Keratinocyte (primary cell): ENCODE data around the gene ODAD4. TPM values are rescaled to one million over a fixed set of nuclear protein-coding genes. Genes with fewer than 3 reads are reported as not detected.

Experiments
- DNase-seq: peaks from one replicate; pipeline ENCODE4 v3.0.0-alpha.2; 2011; ENCODE audit warnings: low read depth, missing footprints, low spot score
- FAIRE-seq: peaks from 2 replicates; lab custom pipeline; 2011; peaks lifted over from hg19 to GRCh38; lab: Jason Lieb, UNC
- H2AFZ ChIP-seq: 2 replicates; pipeline ENCODE4 v1.6.0; 2012; ENCODE audit warnings: low read length, control low read depth, inconsistent platforms; ENCODE audit not compliant: control insufficient read depth
- H3K27ac ChIP-seq: 2 replicates; pipeline ENCODE4 v1.5.1; 2011; ENCODE audit warnings: low read length; ENCODE audit not compliant: control insufficient read depth, insufficient read depth
- H3K27me3 ChIP-seq: 3 replicates; pipeline ENCODE4 v1.6.0; 2011; ENCODE audit warnings: low read length; ENCODE audit not compliant: control insufficient read depth, insufficient read depth; ENCODE audit errors: extremely low read depth
- H3K36me3 ChIP-seq, 2 experiments: 2 replicates in 1 of 2; 3 replicates in 1 of 2; pipeline ENCODE4 v1.5.1; 2011; ENCODE audit warnings: low read length in 2 of 2, mild to moderate bottlenecking in 1 of 2; ENCODE audit not compliant: control insufficient read depth in 2 of 2, insufficient read depth in 2 of 2; ENCODE audit errors: extremely low read depth in 1 of 2
- H3K4me1 ChIP-seq: 3 replicates; pipeline ENCODE4 v1.5.1; 2011; ENCODE audit warnings: low read length; ENCODE audit not compliant: control insufficient read depth, insufficient read depth; ENCODE audit errors: extremely low read depth
- H3K4me2 ChIP-seq: 3 replicates; pipeline ENCODE4 v1.6.0; 2011; ENCODE audit warnings: low read depth, low read length; ENCODE audit not compliant: control insufficient read depth, insufficient read depth; ENCODE audit errors: extremely low read depth
- H3K4me3 ChIP-seq, 3 experiments: fragments of 200-600 bp in 1 of 3; sonication (generic) in 1 of 3; 2 replicates in 2 of 3; 3 replicates in 1 of 3; pipeline ENCODE4 v1.5.1; 2011 to 2016; ENCODE audit warnings: low read length in 3 of 3, mild to moderate bottlenecking in 3 of 3, control low read depth in 2 of 3, inconsistent platforms in 1 of 3, low read depth in 1 of 3, mixed read lengths in 1 of 3, mixed run types in 1 of 3, moderate library complexity in 1 of 3; ENCODE audit not compliant: control insufficient read depth in 2 of 3, insufficient read depth in 2 of 3; ENCODE audit errors: extremely low read depth in 1 of 3
- H3K79me2 ChIP-seq: 2 replicates; pipeline ENCODE4 v1.6.0; 2012; ENCODE audit warnings: low read length; ENCODE audit not compliant: control insufficient read depth, insufficient read depth
- H3K9ac ChIP-seq: 3 replicates; pipeline ENCODE4 v1.6.0; 2011; ENCODE audit warnings: low read length; ENCODE audit not compliant: control insufficient read depth, insufficient read depth; ENCODE audit errors: extremely low read depth
- H3K9me1 ChIP-seq: 3 replicates; pipeline ENCODE4 v1.6.0; 2011; ENCODE audit warnings: low read length; ENCODE audit not compliant: control insufficient read depth, insufficient read depth; ENCODE audit errors: extremely low read depth
- H3K9me3 ChIP-seq: 2 replicates; pipeline ENCODE4 v1.5.1; 2012; ENCODE audit warnings: low read depth, low read length; ENCODE audit not compliant: control insufficient read depth
- H4K20me1 ChIP-seq: 3 replicates; pipeline ENCODE4 v1.6.0; 2011; ENCODE audit warnings: low read length; ENCODE audit not compliant: control insufficient read depth, insufficient read depth; ENCODE audit errors: extremely low read depth
- EZH2 ChIP-seq: IDR thresholded peaks from one replicate; pipeline ENCODE4 v1.6.1; 2012; ENCODE audit warnings: inconsistent platforms, mild to moderate bottlenecking, low read length, moderate library complexity
- dilution Hi-C: fragments of 300-500 bp; cut with MboI; formaldehyde crosslinking; loops from one replicate; pipeline ENCODE4 v1.7.0; 2020; ENCODE audit warnings: low sequenced_read_pairs; ENCODE audit not compliant: extremely low pct_ligation_motif_present
- polyA plus RNA-seq, 5 experiments: library from polyadenylated mRNA; depleted of rRNA in 3 of 5; stranded (reverse) in 3 of 5; stranded (forward) in 1 of 5; unstranded in 1 of 5; fragments of >200 nt; gene quantifications; 1 replicate in 1 of 5; 2 replicates in 3 of 5; 3 replicates in 1 of 5; pipeline versions ENCODE4 v1.2.1 to v1.2.3, GENCODE V29; 2011 to 2012; ENCODE audit warnings: missing spikeins in 2 of 5, low read depth in 1 of 5, low replicate concordance in 1 of 5
- TF ChIP-seq, protein P1 (sequence below), 3 experiments: IDR thresholded peaks in 1 of 3; conservative IDR thresholded peaks in 1 of 3; optimal IDR thresholded peaks in 1 of 3; 2 replicates in 2 of 3; 3 replicates in 1 of 3; pipeline versions ENCODE3 to v1.5.1; 2011; ENCODE audit warnings: low read length in 3 of 3, mild to moderate bottlenecking in 3 of 3, moderate library complexity in 2 of 3, control low read depth in 1 of 3, inconsistent platforms in 1 of 3; ENCODE audit not compliant: insufficient read depth in 2 of 3; ENCODE audit errors: extremely low read depth in 1 of 3

The ODAD4 gene
- polyA plus RNA-seq, 1 donor (not counting 4 experiments of a cell fraction or from before 2014, with no cell fraction given) = 0.20 TPM

DNA sequence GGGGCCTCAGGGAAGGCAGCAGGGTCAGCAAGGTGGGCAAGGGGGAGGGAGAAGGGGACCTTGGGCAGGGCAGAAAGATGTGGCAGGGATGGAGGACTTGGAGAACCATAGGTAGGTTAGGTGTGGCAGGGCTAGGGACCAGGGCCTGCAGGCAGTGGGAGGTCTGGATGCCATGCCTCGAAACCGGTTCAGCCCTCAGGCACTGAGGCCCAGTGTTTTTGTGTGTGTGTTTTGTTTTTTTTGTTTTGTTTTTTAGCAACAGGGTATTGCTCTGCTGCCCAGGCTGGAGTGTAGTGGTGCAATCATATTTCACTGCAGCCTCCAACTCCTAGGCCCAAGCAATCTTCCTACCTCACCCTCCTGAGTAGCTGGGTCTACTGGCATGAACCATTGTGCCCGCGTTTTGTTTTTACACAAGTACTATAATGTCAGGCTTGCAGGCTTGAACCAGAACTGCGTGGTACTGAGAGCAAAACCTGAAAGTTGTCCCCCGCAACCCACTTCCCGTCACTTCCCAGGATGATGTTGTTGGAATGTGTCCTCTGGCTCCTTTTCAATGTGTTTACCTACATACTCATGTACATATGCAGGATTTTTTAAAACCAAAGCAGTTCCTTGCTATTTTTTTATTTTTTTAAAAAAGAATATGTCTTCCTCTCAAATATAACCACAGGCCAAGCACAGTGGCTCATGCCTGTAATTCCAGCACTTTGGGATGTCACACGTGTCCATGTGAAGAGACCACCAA lies 12.4 kb downstream of the ODAD4 start:
- Histone ChIP-seq H3K27ac (no peak overlapping the region), H4K20me1 (no peaks in the 10 kb centered on the region), H3K9me3 (no peaks in the 10 kb centered on the region), H3K4me1 (no peaks in the 10 kb centered on the region), H3K4me3 (no peak overlapping the region), H3K36me3 (no peaks in the 10 kb centered on the region), H3K27me3 (peaks cover 3% of the 10 kb centered on the region), H3K4me2 (no peak overlapping the region), H3K9me1 (no peaks in the 10 kb centered on the region), H3K79me2 (no peaks in the 10 kb centered on the region), H2AFZ (no peak overlapping the region), H3K9ac (no peak overlapping the region)
- TF ChIP-seq, protein P1, sequence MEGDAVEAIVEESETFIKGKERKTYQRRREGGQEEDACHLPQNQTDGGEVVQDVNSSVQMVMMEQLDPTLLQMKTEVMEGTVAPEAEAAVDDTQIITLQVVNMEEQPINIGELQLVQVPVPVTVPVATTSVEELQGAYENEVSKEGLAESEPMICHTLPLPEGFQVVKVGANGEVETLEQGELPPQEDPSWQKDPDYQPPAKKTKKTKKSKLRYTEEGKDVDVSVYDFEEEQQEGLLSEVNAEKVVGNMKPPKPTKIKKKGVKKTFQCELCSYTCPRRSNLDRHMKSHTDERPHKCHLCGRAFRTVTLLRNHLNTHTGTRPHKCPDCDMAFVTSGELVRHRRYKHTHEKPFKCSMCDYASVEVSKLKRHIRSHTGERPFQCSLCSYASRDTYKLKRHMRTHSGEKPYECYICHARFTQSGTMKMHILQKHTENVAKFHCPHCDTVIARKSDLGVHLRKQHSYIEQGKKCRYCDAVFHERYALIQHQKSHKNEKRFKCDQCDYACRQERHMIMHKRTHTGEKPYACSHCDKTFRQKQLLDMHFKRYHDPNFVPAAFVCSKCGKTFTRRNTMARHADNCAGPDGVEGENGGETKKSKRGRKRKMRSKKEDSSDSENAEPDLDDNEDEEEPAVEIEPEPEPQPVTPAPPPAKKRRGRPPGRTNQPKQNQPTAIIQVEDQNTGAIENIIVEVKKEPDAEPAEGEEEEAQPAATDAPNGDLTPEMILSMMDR (optimal IDR thresholded peaks at IDR 0.05 in 1 of 3, IDR thresholded peaks at IDR 0.05 in 1 of 3, conservative IDR thresholded peaks at IDR 0.05 in 1 of 3; ENCODE audit: extremely low read depth in 1 of 3, insufficient read depth in 2 of 3, low read length in 3 of 3) = no peak
- TF ChIP-seq EZH2 = no peak
- FAIRE-seq = no peak
- no peak for DNase-seq
- dilution Hi-C loops = no loop called here

DNA sequence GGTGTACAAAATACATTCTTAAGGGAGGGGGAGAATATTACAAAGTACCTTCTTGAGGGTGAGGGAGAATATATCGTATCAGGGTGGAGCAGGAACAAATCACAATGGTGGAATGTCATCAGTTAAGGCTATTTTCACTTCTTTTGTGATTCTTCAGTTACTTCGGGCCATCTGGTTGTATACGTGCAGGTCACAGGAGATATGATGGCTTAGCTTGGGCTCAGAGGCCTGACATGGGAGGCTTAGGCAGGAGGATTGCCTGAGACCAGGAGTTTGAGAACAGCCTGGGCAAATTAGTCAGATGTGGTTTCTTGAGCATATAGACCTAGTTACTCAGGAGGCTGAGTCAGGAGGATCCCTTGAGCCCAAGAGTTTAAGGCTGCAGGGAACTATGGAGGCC lies 13.1 kb downstream of the ODAD4 start:
- Histone ChIP-seq H3K9ac (no peak overlapping the region), H2AFZ (no peak overlapping the region), H3K4me1 (no peaks in the 10 kb centered on the region), H3K4me2 (no peak overlapping the region), H3K36me3 (no peaks in the 10 kb centered on the region), H3K9me3 (no peaks in the 10 kb centered on the region), H3K27me3 (peaks cover 3% of the 10 kb centered on the region), H3K9me1 (no peaks in the 10 kb centered on the region), H3K4me3 (no peak overlapping the region), H4K20me1 (no peaks in the 10 kb centered on the region), H3K79me2 (no peaks in the 10 kb centered on the region), H3K27ac (no peak overlapping the region)
- dilution Hi-C loops = no loop called here
- no peak for TF ChIP-seq EZH2
- TF ChIP-seq, protein P1 (optimal IDR thresholded peaks at IDR 0.05 in 1 of 3, IDR thresholded peaks at IDR 0.05 in 1 of 3, conservative IDR thresholded peaks at IDR 0.05 in 1 of 3; ENCODE audit: extremely low read depth in 1 of 3, insufficient read depth in 2 of 3, low read length in 3 of 3) = no peak
- no peak for FAIRE-seq
- no peak for DNase-seq
